D721Med (cell line): ENCODE results near the gene CMIP.

Source experiments
- DNase-seq: peaks from one replicate; pipeline ENCODE4 v3.0.0; 2011; ENCODE audit warnings: low spot score; ENCODE audit not compliant: insufficient read length
- FAIRE-seq: peaks from 2 replicates; lab custom pipeline; 2011; peaks lifted over from hg19 to GRCh38; lab: Jason Lieb, UNC
- CTCF ChIP-seq: IDR thresholded peaks from 2 replicates; pipeline ENCODE4 v1.5.1; 2012; ENCODE audit warnings: mild to moderate bottlenecking, control low read depth; ENCODE audit not compliant: insufficient read depth; ENCODE audit errors: missing control alignments

Gene CMIP

GRCh38 chr16:81484908-81485624 lies 40.5 kb downstream of the CMIP start:
- no peak for TF ChIP-seq CTCF
- DNase-seq (no peak), FAIRE-seq (no peak)

GRCh38 chr16:81485824-81486539 lies 41.4 kb downstream of the CMIP start:
- no peak for TF ChIP-seq CTCF
- DNase-seq: no peak
- FAIRE-seq: no peak

GRCh38 chr16:81486540-81487061 lies 42.0 kb downstream of the CMIP start:
- DNase-seq: no peak
- TF ChIP-seq CTCF: no peak
- FAIRE-seq: no peak

- DNase-seq (no peak), FAIRE-seq (no peak)
- no peak for TF ChIP-seq CTCF
Observed at GRCh38 chr16:81487301-81487720, 42.7 kb downstream of the CMIP start.

- TF ChIP-seq CTCF: no peak
- DNase-seq (no peak), FAIRE-seq (no peak)
Observed at GRCh38 chr16:81488687-81489411, 44.2 kb downstream of the CMIP start.

GRCh38 chr16:81489547-81490267 lies 45.1 kb downstream of the CMIP start:
- DNase-seq (no peak), FAIRE-seq (no peak)
- TF ChIP-seq CTCF: no peak
